Liver (tissue), 9 donors: ENCODE data around the gene TEX261. TPM values are rescaled to one million over a fixed set of nuclear protein-coding genes. Genes with fewer than 3 reads are reported as not detected.

Source experiments
- DNase-seq: peaks from one replicate; pipeline ENCODE4 v3.0.0-alpha.2; 2017; ENCODE audit warnings: low spot score
- H3K27ac ChIP-seq, 2 donors: one replicate each; pipeline ENCODE4 v1.7.0; 2013; ENCODE audit warnings: inconsistent platforms in 2 of 2, low read length in 2 of 2, control low read depth in 1 of 2, low read depth in 1 of 2, mild to moderate bottlenecking in 1 of 2
- H3K27me3 ChIP-seq, 4 donors: one replicate each; pipeline versions ENCODE4 v1.6.1 to v1.7.0; 2013; ENCODE audit warnings: low read length in 3 of 4, inconsistent platforms in 1 of 4, mild to moderate bottlenecking in 1 of 4, moderate library complexity in 1 of 4; ENCODE audit not compliant: control insufficient read depth in 4 of 4, insufficient read depth in 4 of 4
- H3K36me3 ChIP-seq, 4 donors: one replicate each; pipeline versions ENCODE4 v1.6.1 to v1.7.0; 2013; ENCODE audit warnings: low read length in 3 of 4, mild to moderate bottlenecking in 3 of 4, low read depth in 1 of 4, moderate library complexity in 1 of 4; ENCODE audit not compliant: control insufficient read depth in 4 of 4, insufficient read depth in 3 of 4
- H3K4me1 ChIP-seq, 4 donors: one replicate each; pipeline versions ENCODE4 v1.6.1 to v1.7.0; 2013; ENCODE audit warnings: low read length in 3 of 4, mild to moderate bottlenecking in 3 of 4, moderate library complexity in 1 of 4; ENCODE audit not compliant: control insufficient read depth in 4 of 4, insufficient read depth in 4 of 4
- H3K4me3 ChIP-seq, 3 donors: one replicate each; pipeline versions ENCODE4 v1.6.1 to v1.7.0; 2013; ENCODE audit warnings: low read length in 3 of 3, control low read depth in 1 of 3, low read depth in 1 of 3, mild to moderate bottlenecking in 1 of 3
- H3K9ac ChIP-seq, 2 donors: one replicate each; pipeline ENCODE4 v1.7.0; 2013; ENCODE audit warnings: low read length in 2 of 2, mild to moderate bottlenecking in 2 of 2, moderate library complexity in 2 of 2, control low read depth in 1 of 2, low read depth in 1 of 2
- H3K9me3 ChIP-seq, 4 donors: one replicate each; pipeline versions ENCODE4 v1.6.1 to v1.7.0; 2013; ENCODE audit warnings: low read length in 3 of 4; ENCODE audit not compliant: control insufficient read depth in 4 of 4
- EGR1 ChIP-seq, 2 donors: IDR thresholded peaks; 2 replicates each; pipeline ENCODE4 v1.6.1; 2016 to 2018; ENCODE audit warnings: antibody characterized with exemption in 2 of 2, low read depth in 2 of 2
- FOXA1 ChIP-seq: IDR thresholded peaks from 2 replicates; pipeline ENCODE4 v1.6.1; 2016; ENCODE audit warnings: antibody characterized with exemption
- FOXA2 ChIP-seq: IDR thresholded peaks from 2 replicates; pipeline ENCODE4 v1.6.1; 2016; ENCODE audit warnings: antibody characterized with exemption
- GABPA ChIP-seq, 2 donors: IDR thresholded peaks in 1 of 2; conservative IDR thresholded peaks in 1 of 2; 2 replicates each; pipeline ENCODE4 v1.6.1; 2016; ENCODE audit warnings: antibody characterized with exemption in 2 of 2, mild to moderate bottlenecking in 1 of 2, moderate library complexity in 1 of 2
- HNF4A ChIP-seq, 2 donors: conservative IDR thresholded peaks; 2 replicates each; pipeline ENCODE4 v1.6.1; 2016; ENCODE audit warnings: antibody characterized with exemption in 2 of 2, mild to moderate bottlenecking in 2 of 2
- HNF4G ChIP-seq: IDR thresholded peaks from 2 replicates; pipeline ENCODE4 v1.6.1; 2016; ENCODE audit warnings: antibody characterized with exemption
- JUND ChIP-seq, 2 donors: IDR thresholded peaks; 2 replicates each; pipeline ENCODE4 v1.6.1; 2016; ENCODE audit warnings: antibody characterized with exemption in 2 of 2
- RAD21 ChIP-seq, 2 donors: IDR thresholded peaks; 2 replicates each; pipeline ENCODE4 v1.6.1; 2016; ENCODE audit warnings: antibody characterized with exemption in 2 of 2, mild to moderate bottlenecking in 2 of 2
- RXRA ChIP-seq, 2 donors: IDR thresholded peaks; 2 replicates each; pipeline ENCODE4 v1.6.1; 2017 to 2018; ENCODE audit warnings: antibody characterized with exemption in 2 of 2, mild to moderate bottlenecking in 1 of 2
- SP1 ChIP-seq: IDR thresholded peaks from 2 replicates; pipeline ENCODE4 v1.6.1; 2018; ENCODE audit warnings: antibody characterized with exemption, mild to moderate bottlenecking
- TAF1 ChIP-seq: conservative IDR thresholded peaks from 2 replicates; pipeline ENCODE4 v1.6.1; 2016; ENCODE audit warnings: antibody characterized with exemption, mild to moderate bottlenecking
- WGBS: extraction: QIAGEN DNeasy Blood & Tissue Kit; methylation state at CpG from one replicate; pipeline ENCODE4 v1.1.7; 2013; 5-methylcytosine and 5-hydroxymethylcytosine counted together
- polyA plus RNA-seq, 2 donors: library from polyadenylated mRNA; stranded (reverse) in 1 of 2; unstranded in 1 of 2; fragments of 200-250 nt in 1 of 2; fragments of >200 nt in 1 of 2; fragmentation: Nextera tagmentation in 1 of 2; extraction: Ambion mirVana in 1 of 2; gene quantifications; one replicate each; pipeline versions ENCODE4 v1.2.1 to v1.2.3, GENCODE V29; 2013 to 2015
- total RNA-seq, 2 donors: library from RNA; depleted of rRNA; stranded (reverse); fragments of >200 nt; gene quantifications; one replicate each; pipeline ENCODE4 v1.2.3, GENCODE V29; 2014
- TF ChIP-seq, protein P1 (sequence below): IDR thresholded peaks from 2 replicates; pipeline ENCODE4 v1.6.1; 2016; ENCODE audit warnings: antibody characterized with exemption
- TF ChIP-seq, protein P2 (sequence below): IDR thresholded peaks from 2 replicates; pipeline ENCODE4 v1.6.1; 2016; ENCODE audit warnings: antibody characterized with exemption
- TF ChIP-seq, protein P3 (sequence below): fragments of 150-350 bp; IDR thresholded peaks from 2 replicates; pipeline ENCODE4 v1.5.1; 2017; ENCODE audit warnings: improper control_type of control experiment, low read depth, low read length; ENCODE audit not compliant: missing input control
- TF ChIP-seq, protein P4 (sequence below): IDR thresholded peaks from 2 replicates; pipeline ENCODE4 v1.6.1; 2016; ENCODE audit warnings: antibody characterized with exemption
- TF ChIP-seq, protein P5 (sequence below): IDR thresholded peaks from 2 replicates; pipeline ENCODE4 v1.6.1; 2016; ENCODE audit warnings: antibody characterized with exemption, mild to moderate bottlenecking
- donor health status: healthy.
- donor health status: healthy.
- donor health status: healthy.
- donor health status: healthy.
- donor health status: healthy.

Gene TEX261
- total and polyA plus RNA-seq, 4 donors, result 14.2 to 54.8 (median 24.4) TPM

DNA sequence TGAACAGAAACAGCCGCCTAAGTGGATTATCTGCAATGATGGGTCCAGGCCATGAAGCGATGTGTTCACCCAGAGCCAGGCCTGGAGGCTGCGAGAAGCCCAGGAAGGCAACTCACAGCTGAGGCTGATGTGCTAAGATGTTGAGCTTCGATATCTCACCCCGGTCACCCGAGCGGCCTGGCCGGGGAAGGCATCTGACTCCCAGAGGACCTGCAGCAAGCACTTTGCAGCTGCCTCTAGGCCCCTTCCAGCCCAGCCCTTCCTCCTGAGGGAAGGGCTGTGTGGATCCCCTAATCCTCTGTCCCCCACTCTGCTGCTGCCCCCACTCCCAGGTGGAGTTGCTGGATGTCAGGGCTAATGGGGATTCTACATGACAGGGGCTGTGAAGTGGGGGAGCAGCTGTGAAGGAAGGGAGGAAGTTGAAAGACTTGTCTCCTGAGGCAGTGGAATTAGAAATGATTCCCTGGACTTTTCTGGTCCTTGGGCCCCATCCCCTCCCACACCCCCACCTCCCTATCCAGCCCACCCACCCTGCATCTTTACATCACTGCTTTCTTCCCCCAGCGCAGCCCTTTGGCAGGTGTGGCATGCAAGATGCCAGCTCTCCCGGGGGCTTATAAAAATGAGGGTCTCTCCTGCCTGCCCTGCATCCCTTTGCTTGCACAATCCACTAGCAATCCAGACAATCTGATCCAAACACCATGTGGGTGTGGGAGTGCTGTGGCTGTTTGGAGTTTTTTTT lies 54.7 kb downstream of the TEX261 start:
- WGBS, result 85% methylated on average over 10 of the region's 10 CpGs
- peak; percentile 19 for DNase-seq

More for the DNA sequence above, 54.7 kb downstream of the TEX261 start:
- no peak overlapping the region for H3K9ac ChIP-seq
- no peak for TF ChIP-seq TAF1
- no peak for TF ChIP-seq RAD21 (IDR thresholded peaks at IDR 0.05)
- no peak for TF ChIP-seq JUND (IDR thresholded peaks at IDR 0.05)
- TF ChIP-seq GABPA (IDR thresholded peaks at IDR 0.05 in 1 of 2, conservative IDR thresholded peaks at IDR 0.05 in 1 of 2), result no peak
- no peak for TF ChIP-seq HNF4G
- no peak for TF ChIP-seq FOXA2
- TF ChIP-seq SP1, result no peak
- TF ChIP-seq, protein P1, sequence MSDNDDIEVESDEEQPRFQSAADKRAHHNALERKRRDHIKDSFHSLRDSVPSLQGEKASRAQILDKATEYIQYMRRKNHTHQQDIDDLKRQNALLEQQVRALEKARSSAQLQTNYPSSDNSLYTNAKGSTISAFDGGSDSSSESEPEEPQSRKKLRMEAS, result no peak
- no peak for TF ChIP-seq EGR1 (IDR thresholded peaks at IDR 0.05; ENCODE audit: low read depth in 2 of 2)
- TF ChIP-seq, protein P2, sequence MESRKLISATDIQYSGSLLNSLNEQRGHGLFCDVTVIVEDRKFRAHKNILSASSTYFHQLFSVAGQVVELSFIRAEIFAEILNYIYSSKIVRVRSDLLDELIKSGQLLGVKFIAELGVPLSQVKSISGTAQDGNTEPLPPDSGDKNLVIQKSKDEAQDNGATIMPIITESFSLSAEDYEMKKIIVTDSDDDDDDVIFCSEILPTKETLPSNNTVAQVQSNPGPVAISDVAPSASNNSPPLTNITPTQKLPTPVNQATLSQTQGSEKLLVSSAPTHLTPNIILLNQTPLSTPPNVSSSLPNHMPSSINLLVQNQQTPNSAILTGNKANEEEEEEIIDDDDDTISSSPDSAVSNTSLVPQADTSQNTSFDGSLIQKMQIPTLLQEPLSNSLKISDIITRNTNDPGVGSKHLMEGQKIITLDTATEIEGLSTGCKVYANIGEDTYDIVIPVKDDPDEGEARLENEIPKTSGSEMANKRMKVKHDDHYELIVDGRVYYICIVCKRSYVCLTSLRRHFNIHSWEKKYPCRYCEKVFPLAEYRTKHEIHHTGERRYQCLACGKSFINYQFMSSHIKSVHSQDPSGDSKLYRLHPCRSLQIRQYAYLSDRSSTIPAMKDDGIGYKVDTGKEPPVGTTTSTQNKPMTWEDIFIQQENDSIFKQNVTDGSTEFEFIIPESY, result no peak
- TF ChIP-seq, protein P3, sequence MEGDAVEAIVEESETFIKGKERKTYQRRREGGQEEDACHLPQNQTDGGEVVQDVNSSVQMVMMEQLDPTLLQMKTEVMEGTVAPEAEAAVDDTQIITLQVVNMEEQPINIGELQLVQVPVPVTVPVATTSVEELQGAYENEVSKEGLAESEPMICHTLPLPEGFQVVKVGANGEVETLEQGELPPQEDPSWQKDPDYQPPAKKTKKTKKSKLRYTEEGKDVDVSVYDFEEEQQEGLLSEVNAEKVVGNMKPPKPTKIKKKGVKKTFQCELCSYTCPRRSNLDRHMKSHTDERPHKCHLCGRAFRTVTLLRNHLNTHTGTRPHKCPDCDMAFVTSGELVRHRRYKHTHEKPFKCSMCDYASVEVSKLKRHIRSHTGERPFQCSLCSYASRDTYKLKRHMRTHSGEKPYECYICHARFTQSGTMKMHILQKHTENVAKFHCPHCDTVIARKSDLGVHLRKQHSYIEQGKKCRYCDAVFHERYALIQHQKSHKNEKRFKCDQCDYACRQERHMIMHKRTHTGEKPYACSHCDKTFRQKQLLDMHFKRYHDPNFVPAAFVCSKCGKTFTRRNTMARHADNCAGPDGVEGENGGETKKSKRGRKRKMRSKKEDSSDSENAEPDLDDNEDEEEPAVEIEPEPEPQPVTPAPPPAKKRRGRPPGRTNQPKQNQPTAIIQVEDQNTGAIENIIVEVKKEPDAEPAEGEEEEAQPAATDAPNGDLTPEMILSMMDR, result no peak
- TF ChIP-seq, protein P4, sequence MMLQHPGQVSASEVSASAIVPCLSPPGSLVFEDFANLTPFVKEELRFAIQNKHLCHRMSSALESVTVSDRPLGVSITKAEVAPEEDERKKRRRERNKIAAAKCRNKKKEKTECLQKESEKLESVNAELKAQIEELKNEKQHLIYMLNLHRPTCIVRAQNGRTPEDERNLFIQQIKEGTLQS, result no peak
- TF ChIP-seq FOXA1, result no peak
- TF ChIP-seq RXRA (IDR thresholded peaks at IDR 0.05), result no peak
- TF ChIP-seq HNF4A (conservative IDR thresholded peaks at IDR 0.05), result no peak
- TF ChIP-seq, protein P5, sequence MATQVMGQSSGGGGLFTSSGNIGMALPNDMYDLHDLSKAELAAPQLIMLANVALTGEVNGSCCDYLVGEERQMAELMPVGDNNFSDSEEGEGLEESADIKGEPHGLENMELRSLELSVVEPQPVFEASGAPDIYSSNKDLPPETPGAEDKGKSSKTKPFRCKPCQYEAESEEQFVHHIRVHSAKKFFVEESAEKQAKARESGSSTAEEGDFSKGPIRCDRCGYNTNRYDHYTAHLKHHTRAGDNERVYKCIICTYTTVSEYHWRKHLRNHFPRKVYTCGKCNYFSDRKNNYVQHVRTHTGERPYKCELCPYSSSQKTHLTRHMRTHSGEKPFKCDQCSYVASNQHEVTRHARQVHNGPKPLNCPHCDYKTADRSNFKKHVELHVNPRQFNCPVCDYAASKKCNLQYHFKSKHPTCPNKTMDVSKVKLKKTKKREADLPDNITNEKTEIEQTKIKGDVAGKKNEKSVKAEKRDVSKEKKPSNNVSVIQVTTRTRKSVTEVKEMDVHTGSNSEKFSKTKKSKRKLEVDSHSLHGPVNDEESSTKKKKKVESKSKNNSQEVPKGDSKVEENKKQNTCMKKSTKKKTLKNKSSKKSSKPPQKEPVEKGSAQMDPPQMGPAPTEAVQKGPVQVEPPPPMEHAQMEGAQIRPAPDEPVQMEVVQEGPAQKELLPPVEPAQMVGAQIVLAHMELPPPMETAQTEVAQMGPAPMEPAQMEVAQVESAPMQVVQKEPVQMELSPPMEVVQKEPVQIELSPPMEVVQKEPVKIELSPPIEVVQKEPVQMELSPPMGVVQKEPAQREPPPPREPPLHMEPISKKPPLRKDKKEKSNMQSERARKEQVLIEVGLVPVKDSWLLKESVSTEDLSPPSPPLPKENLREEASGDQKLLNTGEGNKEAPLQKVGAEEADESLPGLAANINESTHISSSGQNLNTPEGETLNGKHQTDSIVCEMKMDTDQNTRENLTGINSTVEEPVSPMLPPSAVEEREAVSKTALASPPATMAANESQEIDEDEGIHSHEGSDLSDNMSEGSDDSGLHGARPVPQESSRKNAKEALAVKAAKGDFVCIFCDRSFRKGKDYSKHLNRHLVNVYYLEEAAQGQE, result no peak
- H3K27ac ChIP-seq, result no peak overlapping the region
- no peak overlapping the region for H3K4me3 ChIP-seq
- no peaks in the 10 kb centered on the region for H3K36me3 ChIP-seq
- H3K27me3 ChIP-seq, result no peaks in the 10 kb centered on the region
- no peaks in the 10 kb centered on the region for H3K4me1 ChIP-seq
- H3K9me3 ChIP-seq, result no peaks in the 10 kb centered on the region
